HG02642 (cell line): ENCODE measurements around the gene PHF21B.
"Not testable (repeated sequence)": the region's sequence is repeated elsewhere in the genome, so short reads cannot be mapped to it uniquely, and the experiment has no call there.

Experiments
- ATAC-seq: cut with Tn5 transposase; IDR thresholded peaks from one replicate; pipeline ENCODE4 v1.9.1; 2021; ENCODE audit warnings: mild to moderate bottlenecking; ENCODE audit not compliant: unreplicated experiment, poor library complexity

PHF21B gene

DNA sequence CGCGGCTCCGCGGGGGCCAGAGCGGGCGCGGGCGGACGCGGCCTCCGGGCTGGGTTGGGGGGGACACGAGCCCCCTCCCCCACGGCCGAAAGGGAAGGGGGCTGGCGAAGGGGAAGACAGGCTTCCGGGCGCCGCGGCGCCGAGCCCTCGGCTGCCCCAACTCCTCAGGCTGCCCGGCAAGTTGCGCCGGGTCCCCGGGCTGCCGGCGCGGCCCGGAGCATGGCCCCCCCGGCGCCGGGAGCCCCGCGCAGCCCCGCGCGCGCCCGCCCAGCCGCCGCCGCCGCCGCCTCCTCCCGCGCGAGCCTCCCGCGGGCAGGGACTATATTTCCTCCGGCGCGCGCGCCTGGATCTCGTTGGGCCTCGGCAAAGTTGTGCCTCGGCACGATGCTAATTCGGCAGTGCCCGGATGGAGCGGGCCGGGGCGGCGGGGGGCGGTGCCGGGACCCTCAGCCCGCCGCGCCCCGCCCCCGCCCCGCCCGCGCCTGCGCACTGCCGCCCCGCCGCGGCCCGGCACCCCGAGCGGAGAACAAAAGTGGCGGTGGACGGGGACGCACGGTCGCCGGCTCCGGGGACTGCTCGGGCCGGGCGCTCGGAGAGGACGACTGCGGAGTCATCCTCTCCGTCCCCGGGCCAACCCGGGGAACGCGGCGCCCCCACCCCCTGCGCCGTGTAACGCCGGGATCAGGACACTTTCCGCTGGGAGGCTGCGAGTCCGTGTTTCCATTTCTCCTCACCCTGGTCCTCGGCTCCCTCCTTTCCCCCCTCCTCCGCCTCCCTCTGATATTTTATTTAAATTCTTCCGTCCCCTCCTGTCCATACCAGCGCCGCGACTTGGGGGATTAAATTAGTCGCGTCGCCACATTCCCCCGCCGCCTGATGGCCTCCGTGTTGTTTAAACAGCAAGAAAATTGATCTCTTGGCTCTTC is at the start of gene PHF21B:
Gene PHF21B (minus strand): TSS at position 400 of the 926 bp plus-strand sequence. CDS start 456 bp downstream, outside the sequence.
- ATAC-seq, result no peak

DNA sequence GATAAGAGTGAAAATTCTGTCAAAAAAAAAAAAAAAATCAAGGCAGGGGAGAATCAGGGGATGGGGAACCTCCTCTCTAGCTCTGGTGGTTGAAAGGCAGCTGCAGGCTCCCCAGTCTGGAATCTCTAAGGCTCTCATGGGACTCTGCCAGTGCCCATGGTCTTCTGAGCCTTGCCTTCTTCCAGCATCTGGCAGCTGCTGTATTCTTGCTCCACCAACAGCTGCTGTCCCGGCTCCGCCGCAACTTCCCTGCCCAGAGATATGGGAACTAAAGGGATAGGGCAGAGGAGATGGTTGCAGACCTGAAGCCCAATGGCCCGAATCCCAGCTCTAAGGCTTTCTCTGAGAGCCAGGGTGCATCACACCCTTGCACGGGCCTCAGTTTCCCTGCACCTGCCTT is 49.5 kb upstream of the PHF21B start:
- no peak for ATAC-seq

DNA sequence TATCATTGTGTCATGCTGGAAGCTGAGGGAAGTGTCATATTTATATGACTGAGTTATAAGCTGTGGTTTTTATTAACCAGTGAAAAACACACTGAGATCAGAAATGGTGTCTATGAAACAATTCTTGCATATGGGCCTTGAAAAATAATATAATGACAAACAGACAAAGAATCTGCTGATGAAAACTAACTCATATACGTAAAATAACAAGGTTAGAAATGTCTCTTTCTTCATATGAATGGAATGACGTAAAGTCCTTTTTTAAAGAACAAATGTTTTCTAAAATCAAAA is 48.8 kb upstream of the PHF21B start:
- no peak for ATAC-seq

DNA sequence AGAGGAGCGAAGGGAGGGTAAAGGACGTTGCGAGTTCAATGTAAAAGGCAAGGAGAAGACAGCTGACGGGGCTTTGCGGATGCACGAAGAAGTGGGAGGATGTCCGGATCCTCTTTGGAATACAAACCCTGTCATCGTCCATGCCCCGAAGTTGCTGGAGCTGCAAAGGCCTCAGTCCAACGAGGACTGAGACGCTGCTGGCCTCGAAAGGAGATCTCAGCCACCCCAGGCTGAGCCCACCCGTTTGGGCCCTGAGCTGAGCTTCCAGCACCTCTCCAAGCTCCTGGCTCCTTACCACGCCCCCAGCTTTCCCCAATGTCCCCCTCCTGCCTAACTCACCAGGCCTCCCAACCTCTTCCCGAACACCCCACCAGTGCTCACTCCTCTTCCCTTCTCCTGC is 46.1 kb upstream of the PHF21B start:
- no peak for ATAC-seq

DNA sequence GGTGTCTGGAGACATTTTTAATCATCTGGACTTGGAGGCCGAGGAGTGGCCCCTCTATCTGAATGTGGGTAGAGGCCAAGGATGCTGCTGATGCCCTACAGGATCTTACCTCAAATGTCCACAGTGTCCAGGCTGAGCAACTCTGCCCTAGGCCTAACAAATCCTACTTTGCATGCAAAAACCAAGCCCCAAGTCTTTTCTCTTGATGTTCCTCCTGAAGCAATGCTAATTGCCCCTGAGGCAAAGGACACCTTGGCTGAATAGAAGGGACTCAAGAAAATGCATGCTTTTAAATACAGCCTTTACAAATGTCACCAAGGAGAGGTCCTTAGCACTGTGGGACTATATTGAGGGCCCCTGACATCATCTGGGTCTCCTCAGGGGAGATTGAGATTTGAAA is 43.8 kb upstream of the PHF21B start:
- ATAC-seq, result no peak

DNA sequence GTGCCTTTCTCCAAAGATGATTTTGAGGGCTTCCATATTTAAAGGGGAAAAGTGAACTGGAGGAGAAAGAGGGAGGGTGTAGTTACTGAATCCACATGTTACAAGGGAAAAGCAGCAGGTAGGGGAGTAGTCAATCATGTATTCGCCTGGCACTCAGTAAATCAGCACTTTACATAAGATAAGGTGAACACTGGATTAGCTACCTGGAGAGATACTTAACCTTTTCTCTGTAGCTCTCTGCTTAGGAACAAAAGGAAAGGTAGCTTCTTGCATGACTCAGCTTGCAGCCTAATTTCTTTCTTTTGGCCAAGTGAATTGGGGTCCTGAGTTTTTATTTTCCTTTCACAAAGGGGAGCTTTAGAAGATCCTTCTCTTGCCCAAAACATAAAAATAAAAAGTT is 43.3 kb upstream of the PHF21B start:
- no peak for ATAC-seq

DNA sequence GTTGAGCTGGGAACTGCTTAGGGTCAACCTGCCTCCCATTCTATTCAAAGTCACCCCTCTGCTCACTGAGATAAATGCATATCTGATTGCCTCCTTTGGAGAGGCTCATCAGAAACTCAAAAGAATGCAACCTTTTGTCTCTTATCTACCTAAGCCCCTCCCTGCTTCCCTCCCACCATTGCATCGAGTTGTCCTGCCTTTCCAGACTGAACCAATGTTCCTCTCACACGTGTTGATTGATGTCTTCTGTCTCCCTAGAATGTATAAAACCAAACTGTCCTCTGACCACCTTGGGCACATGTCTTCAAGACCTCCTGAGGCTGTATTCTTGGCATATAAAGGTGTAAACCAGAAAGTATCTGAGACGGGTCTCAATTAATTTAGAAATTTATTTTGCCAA is 42.9 kb upstream of the PHF21B start:
- not testable (repeated sequence) for ATAC-seq

DNA sequence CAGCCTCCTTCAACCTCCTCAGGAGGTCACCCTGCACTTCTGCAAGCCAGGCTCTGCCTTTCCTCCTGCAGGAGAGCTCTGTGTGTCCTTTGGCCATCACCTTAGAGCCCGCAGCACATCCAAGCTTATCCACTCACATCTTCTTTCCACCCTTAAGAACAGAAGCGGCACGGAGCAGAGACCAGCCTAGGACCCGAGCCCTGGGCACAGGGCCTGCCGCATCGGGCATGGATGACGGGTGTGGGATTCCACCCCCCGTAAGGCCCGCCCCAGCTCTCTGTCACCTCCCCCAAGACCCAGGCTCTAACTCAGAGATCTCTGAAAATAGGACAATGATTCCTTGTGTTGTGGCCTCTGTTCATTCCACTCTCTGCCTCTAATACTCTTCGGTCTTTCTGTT is 42.1 kb upstream of the PHF21B start:
- no peak for ATAC-seq

DNA sequence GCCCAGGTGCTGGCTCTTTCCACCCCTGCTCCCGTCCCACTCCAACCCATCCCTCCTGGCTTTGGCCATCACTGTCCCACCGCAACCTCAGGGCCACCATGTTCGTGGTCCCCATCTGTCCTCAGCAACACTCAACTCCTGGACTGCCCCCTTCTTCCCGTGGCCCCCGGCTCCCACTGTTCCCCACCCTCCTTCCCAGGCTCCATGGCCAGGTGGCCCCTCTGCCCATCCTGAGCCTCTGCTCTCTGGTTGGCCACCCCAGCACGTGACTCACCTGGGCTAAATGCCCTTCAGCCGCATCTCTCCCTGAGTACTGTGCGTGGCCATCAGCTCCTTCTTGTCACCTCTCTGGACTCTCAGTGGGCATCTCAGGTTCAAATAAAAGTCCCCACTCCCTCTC is 41.6 kb upstream of the PHF21B start:
- no peak for ATAC-seq

DNA sequence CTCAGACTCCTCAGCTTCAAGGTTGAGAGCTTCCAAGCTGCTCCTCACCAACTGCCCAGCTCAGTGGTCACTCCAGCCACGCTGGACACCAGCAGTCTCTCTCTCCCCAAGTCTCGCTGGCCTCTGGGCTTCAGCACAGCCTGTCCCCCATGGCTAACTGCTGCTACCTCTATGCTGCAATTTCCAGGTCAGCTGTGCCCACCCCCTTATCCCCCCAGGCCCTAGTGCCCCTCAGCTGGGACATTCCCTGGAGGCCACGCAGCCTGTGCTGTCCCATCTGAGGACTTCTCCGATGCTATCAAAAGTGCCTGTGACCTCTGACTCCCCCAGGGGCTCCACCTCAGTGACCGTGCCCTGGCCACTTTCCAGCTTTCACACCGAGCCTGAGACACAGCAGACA is 37.5 kb upstream of the PHF21B start:
- ATAC-seq, result no peak

DNA sequence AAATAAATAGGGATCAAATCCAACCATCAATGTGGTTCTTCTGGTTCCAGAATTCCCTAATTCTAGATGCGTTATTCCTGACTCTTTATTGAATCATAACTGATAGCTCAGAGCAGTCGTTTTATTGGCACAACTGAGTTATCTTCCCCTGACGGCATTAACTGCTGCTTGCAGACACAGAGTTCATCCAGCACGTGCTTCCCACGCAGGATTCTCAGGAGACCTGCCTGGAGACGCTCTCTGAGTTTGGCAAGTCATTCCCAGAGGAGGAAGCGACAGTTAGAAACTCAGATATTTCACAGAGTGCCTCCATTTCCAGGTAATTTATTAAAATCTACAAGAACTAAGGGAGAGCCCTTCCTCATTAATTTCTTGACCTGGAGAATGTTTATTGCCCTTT is 35.4 kb upstream of the PHF21B start:
- no peak for ATAC-seq

DNA sequence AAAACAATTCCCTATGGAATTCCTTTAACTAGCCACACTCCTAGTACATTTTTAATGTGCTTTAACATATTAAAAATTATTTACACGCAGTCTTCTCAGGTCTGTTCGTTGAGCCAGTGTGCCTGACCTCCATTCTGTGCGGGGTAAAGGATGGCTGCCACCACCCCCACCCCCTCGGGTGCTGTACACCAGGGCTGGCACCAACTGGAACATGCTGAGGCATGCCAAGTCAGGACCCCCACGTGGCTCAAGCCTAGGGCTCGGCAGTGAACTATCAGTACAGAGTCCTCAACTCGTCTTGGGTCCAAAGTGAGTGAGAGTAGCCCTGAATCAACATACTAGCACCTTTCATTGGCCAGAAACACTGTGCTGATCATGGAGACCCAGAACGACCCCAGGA is 32.5 kb upstream of the PHF21B start:
- ATAC-seq, result no peak

DNA sequence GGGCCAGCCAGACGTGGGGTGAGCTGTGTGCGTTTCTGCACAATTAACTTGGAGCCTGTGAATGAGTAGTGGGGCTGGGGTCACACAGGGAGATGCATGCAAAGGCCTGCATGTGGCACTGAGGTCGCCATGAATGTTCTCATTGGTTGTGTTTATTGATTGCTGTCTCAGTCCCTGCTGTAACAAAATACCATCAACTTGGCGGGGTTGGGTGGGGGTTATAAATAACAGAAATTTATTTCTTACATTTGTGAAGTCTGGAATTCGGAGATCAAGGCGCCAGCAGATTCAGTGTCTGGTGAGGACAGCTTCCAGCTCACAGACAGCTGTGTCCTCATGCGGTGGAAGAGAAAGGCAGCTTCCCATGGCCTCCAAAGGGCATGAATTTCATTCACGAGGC is 29.3 kb upstream of the PHF21B start:
- no peak for ATAC-seq

DNA sequence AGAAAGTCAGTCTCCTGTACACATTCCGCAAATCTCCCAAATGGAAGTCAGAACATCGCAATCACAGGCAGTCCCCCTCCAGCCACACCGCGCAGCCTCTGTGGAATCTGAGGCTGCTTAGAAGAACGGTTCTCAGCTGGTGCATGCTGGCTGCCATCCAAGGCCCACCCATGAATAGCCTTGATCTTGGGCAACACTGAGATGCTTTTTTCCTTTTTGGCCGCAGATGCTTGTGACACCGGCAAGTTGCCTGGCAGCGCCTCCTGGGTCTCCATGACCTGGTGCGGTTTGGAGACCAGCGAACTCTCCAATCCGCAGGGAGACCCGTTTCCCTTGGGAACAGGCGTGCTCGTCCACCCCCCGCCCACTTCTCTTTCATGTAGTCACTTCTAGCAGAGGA is 26.3 kb upstream of the PHF21B start:
- no peak for ATAC-seq

DNA sequence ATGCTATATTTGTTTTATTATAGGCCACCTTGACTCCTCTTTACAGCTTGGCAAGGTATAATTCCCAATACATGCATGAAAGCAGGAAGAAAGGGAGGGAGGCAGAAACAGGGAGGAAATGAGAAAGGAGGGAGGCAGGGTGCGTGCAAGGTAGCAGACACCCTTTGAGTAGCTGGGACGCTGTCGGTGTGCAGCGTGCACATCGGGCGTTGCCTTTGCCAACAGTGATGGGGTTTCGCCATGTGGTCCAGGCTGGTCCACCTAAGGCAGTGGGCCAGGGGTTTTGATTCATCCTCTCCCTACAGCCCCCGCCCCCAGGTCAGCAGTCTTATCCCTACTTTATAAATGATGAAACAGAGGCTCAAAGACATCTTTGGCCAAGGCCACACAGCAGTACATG is 25.0 kb upstream of the PHF21B start:
- ATAC-seq, result no peak

DNA sequence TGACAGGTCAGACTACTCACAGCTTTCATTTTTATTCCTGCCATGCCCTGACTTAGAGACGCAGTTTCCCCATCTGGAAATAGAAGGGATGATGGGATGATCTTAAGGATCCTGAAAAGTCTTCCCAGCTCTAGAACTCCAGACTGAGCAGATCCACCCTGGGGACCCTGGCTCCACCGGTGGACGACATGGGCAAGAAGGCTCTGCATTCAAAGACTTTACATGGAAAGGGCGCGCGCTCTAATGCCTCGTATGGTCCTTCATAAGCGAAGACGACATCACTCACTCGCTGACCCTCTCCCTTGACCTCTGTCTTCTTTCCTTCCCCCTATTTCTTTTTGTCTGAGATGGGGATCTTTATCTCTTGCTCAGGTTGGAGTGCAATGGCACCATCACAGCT is 24.4 kb upstream of the PHF21B start:
- ATAC-seq, result no peak

DNA sequence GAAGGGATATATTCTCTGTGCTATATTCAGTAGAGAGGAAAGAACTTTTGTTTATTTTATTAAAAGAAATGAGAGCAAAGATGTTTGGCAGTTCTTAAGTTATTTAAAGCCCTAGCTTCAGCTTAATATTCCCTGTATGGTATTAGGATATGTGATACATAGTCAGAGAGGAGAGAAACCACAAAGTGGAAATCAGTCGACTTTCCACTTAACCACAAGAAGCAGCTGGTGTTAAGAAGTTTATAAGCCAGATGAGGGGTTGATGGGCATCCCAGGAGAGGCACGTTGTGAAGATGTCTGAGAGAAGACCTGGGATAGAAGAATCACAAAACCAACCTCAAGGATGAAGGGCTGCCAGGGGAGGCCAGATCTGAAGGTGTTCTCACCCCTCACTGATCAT is 23.3 kb upstream of the PHF21B start:
- no peak for ATAC-seq

DNA sequence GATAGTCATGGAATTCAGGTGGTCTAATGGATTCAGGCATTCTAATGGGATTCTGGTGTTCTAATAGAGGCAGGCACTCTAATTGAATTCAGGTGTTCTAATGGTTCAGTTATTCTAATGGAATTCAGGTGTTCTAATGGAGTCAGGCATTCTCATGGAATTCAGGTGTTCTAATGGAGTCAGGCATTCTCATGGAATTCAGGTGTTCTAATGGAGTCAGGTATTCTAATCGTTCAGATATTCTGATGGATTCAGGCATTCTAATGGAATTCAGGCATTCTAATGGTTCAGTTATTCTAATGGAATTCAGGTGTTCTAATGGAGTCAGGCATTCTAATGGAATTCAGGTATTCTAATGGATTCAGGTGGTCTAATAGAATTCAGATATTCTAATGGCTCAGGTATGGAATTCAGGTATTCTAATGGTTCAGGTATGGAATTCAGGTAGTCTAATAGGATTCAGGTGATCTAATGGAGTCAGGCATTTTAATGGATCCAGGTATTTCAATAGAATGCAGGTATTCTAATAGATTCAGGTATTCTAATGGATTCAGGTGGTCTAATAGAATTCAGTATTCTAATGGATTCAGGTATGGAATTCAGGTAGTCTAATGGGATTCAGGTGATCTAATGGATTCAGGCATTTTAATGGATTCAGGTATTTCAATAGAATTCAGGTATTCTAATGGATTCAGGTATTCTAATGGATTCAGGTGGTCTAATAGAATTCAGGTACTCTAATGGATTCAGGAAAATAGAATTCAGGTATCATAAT is 22.0 kb upstream of the PHF21B start:
- ATAC-seq, result no peak

DNA sequence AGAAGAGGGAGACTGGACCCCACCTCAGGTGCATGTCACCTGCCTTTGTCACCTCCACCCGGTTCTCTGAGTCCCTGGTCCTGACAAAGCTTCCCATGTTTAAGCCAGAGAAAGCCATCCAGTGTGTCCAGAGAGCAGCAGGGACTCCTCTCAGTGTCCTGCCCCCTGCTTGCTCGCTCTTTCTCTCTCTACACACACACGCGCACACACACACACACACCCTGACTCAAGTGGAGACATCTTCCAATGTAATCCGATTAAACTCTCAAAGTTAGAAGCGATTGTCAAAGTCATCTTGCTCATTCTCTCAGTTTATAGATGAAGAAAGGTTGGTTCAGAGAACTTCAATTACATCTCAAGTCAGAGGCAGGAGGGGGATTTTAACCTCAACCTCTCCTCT is 19.7 kb upstream of the PHF21B start:
- ATAC-seq, result no peak

DNA sequence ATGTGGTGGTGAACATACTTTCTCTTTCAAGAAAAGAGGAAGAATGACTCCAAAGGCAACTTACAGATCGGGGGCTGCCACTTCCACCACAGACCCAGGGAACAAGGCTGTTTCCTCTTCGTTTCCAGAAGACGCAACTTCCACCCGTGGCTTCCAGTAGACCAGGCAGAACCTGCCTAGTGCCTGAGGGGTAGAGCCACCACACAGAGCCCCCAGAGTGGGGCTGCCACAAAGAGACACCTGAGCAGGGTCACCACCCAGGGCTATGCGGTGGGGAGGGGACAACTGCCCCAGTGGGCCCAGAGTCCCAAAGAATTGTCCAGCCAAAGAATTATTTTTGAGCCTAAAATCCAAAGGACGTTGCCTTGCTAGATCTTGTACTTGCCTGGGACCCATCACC is 16.7 kb upstream of the PHF21B start:
- ATAC-seq, result no peak

DNA sequence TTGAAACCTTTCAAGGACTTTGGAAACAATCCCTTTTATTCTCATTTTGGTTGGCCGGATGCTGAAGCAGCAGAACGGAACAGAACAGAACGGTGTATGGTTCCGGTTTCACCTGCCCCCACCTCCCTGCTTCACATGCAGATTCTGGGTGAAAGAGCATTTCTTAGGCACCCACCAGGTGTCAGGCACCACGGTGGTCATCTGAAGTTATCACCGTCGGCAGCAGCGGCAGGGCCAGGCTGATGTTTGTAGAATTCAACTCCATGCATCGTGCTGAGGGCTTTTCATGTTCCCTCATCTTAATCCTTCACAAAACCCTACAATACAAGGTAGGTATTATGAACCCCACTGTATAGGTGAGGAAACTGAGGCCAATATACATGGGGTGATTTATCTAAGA is 13.6 kb upstream of the PHF21B start:
- ATAC-seq, result no peak
